Left kidney (tissue), 2 donors: ENCODE results near the gene AKT3. TPM values are rescaled to one million over a fixed set of nuclear protein-coding genes. Genes with fewer than 3 reads are reported as not detected.

Source experiments
- DNase-seq: peaks from one replicate; pipeline ENCODE4 v3.0.0-alpha.2; 2013
- polyA plus RNA-seq: library from polyadenylated mRNA; unstranded; fragments of 120-200 nt; gene quantifications from one replicate; pipeline ENCODE4 v1.2.1, GENCODE V29; 2013; ENCODE audit not compliant: insufficient read length

Gene AKT3
- polyA plus RNA-seq, 1 donor = 27.7 TPM

DNA sequence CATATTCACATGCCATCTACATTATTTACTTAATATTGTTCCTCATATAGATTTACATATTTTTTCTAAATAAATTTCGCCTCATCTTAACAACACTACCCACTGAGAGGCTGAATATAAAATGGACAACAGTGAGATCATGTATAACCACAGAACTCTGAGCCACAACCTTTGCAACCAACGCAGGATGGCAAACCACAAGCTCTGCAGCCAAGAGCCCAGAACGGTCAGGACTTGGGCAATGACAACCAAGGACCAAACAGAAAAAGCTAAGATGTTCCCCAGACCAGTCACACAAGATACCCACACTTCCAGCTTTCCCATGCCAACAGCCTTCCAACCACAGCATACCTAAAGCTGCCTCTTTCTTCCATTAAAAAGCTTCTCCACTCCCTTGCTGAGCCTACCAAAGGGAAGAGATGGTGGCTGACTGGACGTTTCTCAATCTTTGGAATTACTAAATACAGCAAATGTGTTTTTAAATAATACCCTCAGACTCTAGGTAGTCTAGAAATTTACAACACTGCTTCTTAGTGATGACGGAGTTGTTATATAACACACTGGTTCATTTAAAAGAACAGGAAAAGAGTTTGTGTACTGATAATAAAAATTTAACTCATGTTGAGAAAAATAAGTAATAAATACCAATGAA is 117.9 kb downstream of the AKT3 start:
- no peak for DNase-seq

DNA sequence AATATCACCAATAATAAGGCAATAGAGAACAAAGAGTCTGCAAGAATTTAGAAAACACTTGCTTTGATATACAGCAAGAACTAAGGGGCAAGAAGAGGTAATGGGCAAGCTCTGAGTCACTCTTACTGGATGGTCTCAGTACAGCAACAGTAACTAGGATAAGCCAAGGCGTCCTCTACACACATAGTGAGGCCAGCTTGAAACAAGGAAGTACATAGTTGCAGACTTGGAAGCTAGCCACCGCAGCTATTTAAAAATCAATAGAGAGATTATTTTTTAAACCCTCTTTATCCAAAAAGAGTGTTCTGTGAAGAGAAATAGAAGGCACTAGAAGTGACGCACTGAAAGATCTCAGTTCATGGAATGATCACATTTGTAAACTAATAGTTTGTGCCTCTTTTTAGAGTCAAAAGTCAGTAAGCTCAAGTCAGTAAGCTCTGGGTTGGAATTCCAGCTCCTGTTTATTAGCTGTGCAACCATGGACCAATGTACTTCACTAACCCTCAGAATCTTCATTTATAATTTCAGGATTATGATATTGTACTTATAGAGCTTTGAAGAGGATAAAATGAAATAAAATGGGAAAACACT is 118.6 kb downstream of the AKT3 start:
- no peak for DNase-seq

DNA sequence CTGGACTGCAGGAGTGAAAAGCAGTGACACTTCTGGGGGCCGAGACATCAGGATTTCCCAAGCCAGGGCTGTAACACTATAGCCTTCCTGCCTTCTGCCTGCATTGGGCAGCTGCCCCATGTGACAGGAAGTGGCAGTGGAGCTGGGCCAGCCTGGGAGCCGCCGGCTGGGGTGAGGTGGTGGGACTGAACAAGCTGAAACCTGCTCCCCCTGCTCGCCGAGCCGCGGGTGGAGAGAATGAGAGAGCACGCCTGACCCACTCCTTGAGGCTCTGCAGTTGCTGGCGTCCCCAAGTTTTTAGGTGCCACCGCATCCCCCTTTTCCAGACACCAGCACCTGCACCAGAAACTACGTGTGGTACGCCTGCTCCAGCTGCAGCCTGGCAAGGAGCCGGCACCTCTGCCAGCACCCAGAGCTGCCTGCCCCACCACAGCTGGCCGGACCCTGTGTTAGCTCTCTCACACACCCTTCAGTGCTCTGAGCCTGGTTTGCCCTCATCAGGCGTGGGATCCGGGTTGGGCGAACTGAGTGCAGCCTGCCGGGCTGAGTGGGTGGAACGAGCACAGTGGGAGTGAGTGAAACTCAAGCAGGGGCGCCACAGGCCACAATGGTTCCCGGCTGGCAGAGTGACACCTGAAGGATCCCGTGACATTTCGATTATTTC is 119.4 kb downstream of the AKT3 start:
- no peak for DNase-seq

DNA sequence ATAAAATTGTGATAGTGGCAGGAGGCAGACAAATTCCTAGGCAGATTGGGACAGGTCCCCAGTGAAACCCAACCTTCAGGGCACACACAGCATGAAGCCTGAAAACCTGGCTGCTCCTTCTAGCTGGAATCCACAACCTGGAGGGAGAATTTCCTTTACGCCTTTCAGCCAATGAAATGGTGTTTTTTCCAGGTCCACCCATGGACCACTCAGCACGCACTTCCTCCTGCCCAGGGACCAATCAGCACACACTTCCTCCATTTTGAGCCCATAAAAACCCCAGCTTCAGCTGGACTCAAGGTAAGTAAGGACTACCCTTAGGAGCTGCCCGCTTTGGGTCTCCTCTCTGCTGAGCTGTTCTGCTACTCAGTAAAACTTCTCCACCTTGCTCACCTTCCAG is 120.1 kb downstream of the AKT3 start:
- no peak for DNase-seq

DNA sequence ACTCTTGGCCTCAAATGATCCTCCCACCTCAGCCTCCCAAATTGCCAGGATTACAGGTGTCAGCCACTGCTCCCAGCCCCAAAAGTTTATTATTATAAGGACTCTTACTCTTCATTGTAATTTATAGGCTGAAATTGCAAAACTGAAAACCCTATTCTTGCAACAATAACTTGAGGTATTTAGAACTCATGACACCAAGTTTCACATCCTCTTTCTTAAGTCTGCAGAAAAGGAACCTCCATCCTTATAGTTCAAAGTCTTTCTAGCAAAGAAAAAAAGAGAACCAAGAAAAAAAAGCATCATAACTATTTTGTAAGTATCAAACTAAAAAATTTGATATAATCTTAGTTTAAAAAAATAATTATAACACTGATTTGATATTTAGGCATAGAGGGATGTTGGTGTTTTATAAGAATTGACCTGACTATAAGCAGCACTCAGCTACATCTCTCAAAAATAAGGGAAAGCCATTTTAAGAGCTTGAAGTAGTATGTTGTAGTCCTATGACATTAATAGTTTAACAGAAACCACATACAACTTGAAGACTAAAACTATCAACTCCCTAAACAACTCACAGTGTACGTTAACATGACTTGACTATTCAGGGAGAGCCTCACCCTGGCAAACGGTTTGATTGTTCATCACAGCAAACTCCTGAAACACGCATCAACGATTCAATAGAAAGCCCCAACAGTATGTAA is 122.4 kb downstream of the AKT3 start:
- DNase-seq = no peak

GRCh38 chr1:243726806-243727502 is 123.1 kb downstream of the AKT3 start:
- no peak for DNase-seq

DNA sequence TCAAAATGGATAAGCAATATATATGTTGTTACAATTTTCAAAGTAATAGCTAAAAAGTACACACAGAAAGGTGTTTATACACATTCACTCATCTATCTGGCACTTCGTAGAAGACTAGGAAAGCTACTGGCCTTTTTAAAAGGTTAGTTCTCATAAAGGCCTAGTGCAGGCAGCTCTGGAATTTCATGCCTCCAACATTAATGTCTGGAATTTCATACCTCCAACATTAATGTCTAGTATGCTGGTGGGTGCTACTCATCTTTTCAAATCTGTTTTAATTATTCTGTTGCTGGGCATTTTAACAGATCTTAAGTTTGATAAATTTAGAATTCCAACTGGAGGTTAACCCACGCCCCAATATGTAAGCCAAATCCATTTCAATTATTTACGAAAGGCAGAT is 124.2 kb downstream of the AKT3 start:
- no peak for DNase-seq

- DNase-seq = no peak
Measured at GRCh38 chr1:243725075-243725474, 125.0 kb downstream of the AKT3 start.

GRCh38 chr1:243723458-243724043 is 126.5 kb downstream of the AKT3 start:
- DNase-seq = no peak

- no peak for DNase-seq
Measured at GRCh38 chr1:243723050-243723449, 127.0 kb downstream of the AKT3 start.

- DNase-seq = no peak
Measured at GRCh38 chr1:243719476-243719875, 130.6 kb downstream of the AKT3 start.

DNA sequence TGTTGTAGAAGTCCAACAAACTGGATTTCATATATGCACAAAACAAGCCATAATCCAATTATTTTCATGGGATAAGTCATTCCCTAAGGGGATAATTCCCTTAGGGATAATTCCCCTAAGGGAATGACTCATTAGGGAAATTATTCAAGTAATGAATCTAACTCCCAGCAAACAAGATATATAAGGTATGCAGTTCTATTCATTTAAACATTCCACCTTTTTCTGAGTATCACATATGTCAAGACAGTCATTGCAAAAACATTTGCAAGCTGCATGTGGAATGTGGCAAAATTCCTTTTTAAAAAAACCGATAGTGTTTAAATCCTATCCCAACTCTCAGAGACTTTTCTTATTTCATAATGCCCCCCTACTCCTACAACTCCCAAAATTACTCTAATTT is 131.2 kb downstream of the AKT3 start:
- DNase-seq = no peak

DNA sequence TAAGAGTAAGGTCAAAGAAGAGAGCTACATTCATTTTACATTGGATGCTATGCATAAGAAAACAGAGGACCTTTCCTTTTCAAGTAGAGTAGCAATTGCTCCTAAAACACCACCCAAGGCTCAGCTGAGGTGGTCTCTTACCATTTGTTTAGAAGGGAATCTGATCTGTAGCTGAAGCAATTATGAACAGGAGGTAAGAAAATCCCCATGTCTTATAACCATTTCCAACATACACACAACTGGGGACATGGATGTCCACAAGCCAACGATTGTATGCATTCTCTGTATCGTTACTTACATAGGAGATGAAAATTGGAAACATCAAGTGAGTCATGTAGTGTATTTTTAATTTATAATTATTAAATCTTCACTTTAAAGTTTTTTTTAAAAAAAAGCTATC is 132.0 kb downstream of the AKT3 start:
- DNase-seq = no peak

DNA sequence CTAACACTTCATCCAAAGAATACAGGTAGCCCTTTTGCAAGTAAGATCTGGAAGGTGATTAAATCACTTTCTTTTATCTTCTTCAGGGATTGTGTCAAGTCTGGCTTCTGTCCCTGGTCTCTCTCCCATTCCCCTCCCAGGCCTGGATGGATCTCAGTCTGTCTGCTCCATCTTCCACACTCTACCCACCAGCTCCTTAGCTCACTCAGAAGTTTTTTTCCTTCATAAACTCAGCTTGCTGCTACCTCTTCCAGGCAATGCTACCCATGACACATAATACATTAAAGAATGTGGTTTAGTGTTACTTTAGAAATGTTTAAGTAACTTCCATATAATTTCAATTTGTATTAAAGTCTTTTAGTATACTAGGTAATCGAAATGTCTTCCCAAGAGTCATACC is 133.1 kb downstream of the AKT3 start:
- DNase-seq = no peak

DNA sequence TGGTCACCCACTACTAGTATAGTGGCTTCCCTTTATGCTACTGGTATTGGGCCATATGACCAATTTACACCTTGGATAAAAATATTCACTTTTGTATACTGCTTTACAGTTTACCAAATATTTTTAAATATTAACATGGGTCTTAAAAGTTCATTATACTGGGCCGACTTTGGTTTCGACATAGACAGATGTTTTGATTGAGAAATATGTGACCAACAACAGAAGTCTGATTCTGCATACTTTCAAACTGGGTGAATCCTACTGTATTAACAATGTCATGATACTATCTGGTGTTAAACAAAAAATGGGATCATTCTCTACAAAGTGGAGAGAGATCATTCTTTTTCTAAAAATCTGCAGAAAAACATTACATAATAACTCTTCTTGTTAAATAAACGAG is 134.8 kb downstream of the AKT3 start:
- no peak for DNase-seq

DNA sequence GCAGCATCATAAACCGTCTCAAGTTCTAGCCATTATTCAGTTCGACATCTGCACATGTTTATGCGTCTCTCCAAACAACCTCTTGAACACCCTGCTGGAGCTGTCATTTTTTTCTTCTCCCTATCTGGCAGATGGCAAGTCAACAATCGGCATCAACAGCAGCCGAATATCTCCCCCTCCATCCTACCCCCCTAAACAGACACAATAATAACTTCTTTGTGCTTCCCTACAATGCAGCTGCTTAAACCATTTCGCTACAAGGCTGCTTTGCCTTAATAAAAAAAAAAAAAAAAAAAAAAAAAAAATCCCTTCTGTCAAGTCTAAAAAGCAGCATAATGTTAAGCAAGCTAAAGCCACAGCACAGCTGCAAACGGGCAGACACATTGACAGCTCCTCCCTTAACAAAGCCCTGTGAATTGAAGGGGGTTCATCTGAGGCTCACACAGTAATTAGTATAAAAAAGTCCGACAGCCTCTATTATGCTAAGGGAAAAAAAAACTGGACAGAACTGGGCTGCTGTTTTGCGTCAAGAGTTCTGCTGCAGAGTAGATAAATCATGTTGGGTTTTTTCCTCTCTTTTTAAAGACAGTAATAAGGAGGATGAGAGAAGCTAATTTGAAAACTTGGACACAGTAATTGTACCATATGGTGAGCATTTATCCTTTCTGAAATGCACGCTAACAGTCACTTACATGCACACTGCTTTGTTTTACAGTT is 136.4 kb downstream of the AKT3 start:
- DNase-seq = peak; percentile 57

DNA sequence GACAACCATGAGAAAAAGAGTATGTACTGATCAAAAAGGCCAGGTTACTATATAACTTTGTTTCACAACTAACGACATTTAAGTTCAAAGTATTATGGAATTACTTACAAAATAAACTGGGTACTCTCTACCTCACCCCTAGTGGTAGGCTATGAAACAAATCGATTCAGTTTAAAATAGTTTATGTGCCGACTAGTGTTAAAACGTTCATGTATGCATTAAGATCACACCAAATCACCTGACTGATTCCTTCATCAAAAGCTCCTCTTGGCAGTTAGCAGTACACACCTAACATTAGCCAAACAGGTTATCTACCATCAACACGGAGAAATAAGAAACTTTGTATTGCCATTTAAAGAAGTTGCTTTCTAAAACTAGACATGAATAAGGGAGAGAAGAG is 137.1 kb downstream of the AKT3 start:
- no peak for DNase-seq

- no peak for DNase-seq
Measured at GRCh38 chr1:243712242-243712641, 137.8 kb downstream of the AKT3 start.

GRCh38 chr1:243710467-243710866 is 139.6 kb downstream of the AKT3 start:
- DNase-seq = no peak

- no peak for DNase-seq
Measured at GRCh38 chr1:243708210-243708609, 141.8 kb downstream of the AKT3 start.

DNA sequence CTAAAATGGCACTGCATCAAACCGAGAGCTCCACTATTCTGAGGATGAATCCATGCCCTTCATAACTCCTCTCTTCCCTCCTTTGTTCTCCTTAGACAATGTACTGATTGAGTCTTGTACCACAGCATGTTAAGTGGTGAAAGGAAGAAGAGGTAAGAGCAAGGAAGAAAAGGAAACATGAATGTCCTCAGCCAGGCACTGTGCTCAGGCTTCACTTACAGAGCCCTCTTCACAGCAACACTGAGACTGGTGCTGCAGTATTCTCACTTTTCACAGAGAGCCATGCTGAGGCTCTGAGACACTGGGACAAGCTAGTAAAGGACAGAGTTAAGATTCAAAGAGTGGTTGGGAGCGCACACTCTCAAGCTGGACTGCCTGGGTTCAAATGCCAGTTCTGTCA is 143.5 kb downstream of the AKT3 start:
- DNase-seq = no peak

DNA sequence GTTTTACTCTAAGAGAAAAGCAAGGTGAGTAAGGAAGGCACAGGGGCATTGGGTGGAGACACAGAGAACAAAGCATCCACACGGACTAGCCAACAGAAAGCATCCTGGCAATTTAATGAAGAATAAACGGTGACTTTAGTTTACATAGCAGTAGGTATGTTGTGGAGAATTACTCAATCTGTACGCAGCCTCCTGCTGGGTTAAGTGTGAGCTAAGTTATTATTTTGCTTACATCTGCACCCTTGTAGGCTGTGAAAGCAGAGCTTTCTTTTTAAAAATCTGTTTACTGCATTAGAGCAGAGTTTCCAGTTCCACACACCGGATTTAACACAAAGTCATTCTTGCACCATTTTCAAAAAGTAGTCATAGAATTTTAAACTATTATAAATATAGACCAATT is 144.5 kb downstream of the AKT3 start:
- DNase-seq = no peak
